NB4 (cell line): ENCODE data around the gene RANBP17.
"Not testable (repeated sequence)": the region's sequence is repeated elsewhere in the genome, so short reads cannot be mapped to it uniquely, and the experiment has no call there.

Source experiments
- DNase-seq: peaks from one replicate; pipeline ENCODE4 v3.0.0; 2010; ENCODE audit warnings: low read depth
- H3K4me3 ChIP-seq: one replicate; pipeline ENCODE4 v1.5.1; 2011; ENCODE audit warnings: mild to moderate bottlenecking, low read depth, low read length, moderate library complexity
- CTCF ChIP-seq: IDR thresholded peaks from one replicate; pipeline ENCODE4 v1.5.1; 2012; ENCODE audit warnings: low read depth, low read length
- MAX ChIP-seq: IDR thresholded peaks from 2 replicates; pipeline ENCODE4 v1.6.1; 2011; ENCODE audit warnings: low read depth, low read length
- MYC ChIP-seq: IDR thresholded peaks from 2 replicates; pipeline ENCODE4 v1.6.1; 2011; ENCODE audit warnings: low read depth, low read length
- POLR2A ChIP-seq: IDR thresholded peaks from 2 replicates; pipeline ENCODE4 v1.6.1; 2011; ENCODE audit warnings: mild to moderate bottlenecking; ENCODE audit not compliant: insufficient read length; ENCODE audit errors: extremely low read depth

RANBP17 gene

GRCh38 chr5:170865622-170866021 is 3.8 kb downstream of the RANBP17 start:
- no peak overlapping the region for H3K4me3 ChIP-seq
- TF ChIP-seq POLR2A: no peak
- TF ChIP-seq CTCF: no peak
- no peak for TF ChIP-seq MAX
- TF ChIP-seq MYC: no peak
- no peak for DNase-seq

- no peak for TF ChIP-seq MAX
- TF ChIP-seq POLR2A: no peak
- TF ChIP-seq CTCF: no peak
- no peak for TF ChIP-seq MYC
- DNase-seq: no peak
- H3K4me3 ChIP-seq: no peak overlapping the region
These were observed 6.0 kb downstream of the RANBP17 start for GRCh38 chr5:170867825-170868224.

GRCh38 chr5:170870390-170870789 is 8.6 kb downstream of the RANBP17 start:
- H3K4me3 ChIP-seq, DNase-seq: not testable (repeated sequence)

GRCh38 chr5:170874017-170874416 is 12.2 kb downstream of the RANBP17 start:
- TF ChIP-seq POLR2A (no peak), MYC (no peak), CTCF (no peak), MAX (no peak)
- H3K4me3 ChIP-seq: no peak overlapping the region
- DNase-seq: no peak

GRCh38 chr5:170875811-170876210 is 14.0 kb downstream of the RANBP17 start:
- TF ChIP-seq CTCF (no peak), MYC (no peak), MAX (no peak), POLR2A (no peak)
- H3K4me3 ChIP-seq: no peak overlapping the region
- DNase-seq: no peak

- DNase-seq: no peak
- H3K4me3 ChIP-seq: no peak overlapping the region
- TF ChIP-seq MYC: no peak
- no peak for TF ChIP-seq CTCF
- no peak for TF ChIP-seq POLR2A
- no peak for TF ChIP-seq MAX
These were observed 18.3 kb downstream of the RANBP17 start for GRCh38 chr5:170880084-170880483.
